SK-N-SH treated with all-trans-retinoic acid at 6 μM for 48 hours (cell line): Measurements from ENCODE around the gene SELPLG.

Source experiments
- ARNTL ChIP-seq: fragments of 450-650 bp; formaldehyde crosslinking; IDR thresholded peaks from 2 replicates; pipeline ENCODE4 v1.5.0; 2020; ENCODE audit warnings: low read depth, mild to moderate bottlenecking, moderate library complexity, borderline replicate concordance
- ISL1 ChIP-seq: fragments of 250-450 bp; sonication (Bioruptor Pico); IDR thresholded peaks from 2 replicates; pipeline ENCODE4 v2.1.2; 2022; ENCODE audit warnings: mild to moderate bottlenecking, moderate library complexity
- OSR1 ChIP-seq: fragments of 250-450 bp; sonication (Bioruptor Pico); IDR thresholded peaks from 2 replicates; pipeline ENCODE4 v1.8.0; 2022; ENCODE audit warnings: moderate library complexity, mild to moderate bottlenecking, inconsistent platforms
- PPARA ChIP-seq: fragments of 250-450 bp; sonication (Bioruptor Pico); IDR thresholded peaks from 2 replicates; pipeline ENCODE4 v1.5.0; 2020; ENCODE audit warnings: mild to moderate bottlenecking, borderline replicate concordance
- RARB ChIP-seq: fragments of 250-450 bp; sonication (Bioruptor Pico); IDR thresholded peaks from 2 replicates; pipeline ENCODE4 v1.8.0; 2021; ENCODE audit warnings: mild to moderate bottlenecking, moderate library complexity
- SNAI2 ChIP-seq: fragments of 250-450 bp; sonication (Bioruptor Pico); IDR thresholded peaks from 2 replicates; pipeline ENCODE4 v1.5.0; 2020; ENCODE audit warnings: mild to moderate bottlenecking, moderate library complexity
- TOX ChIP-seq: fragments of 250-450 bp; sonication (Bioruptor Pico); IDR thresholded peaks from 2 replicates; pipeline ENCODE4 v1.8.0; 2021; ENCODE audit warnings: mild to moderate bottlenecking, moderate library complexity, borderline replicate concordance
- ZFP3 ChIP-seq: fragments of 250-450 bp; sonication (Bioruptor Pico); IDR thresholded peaks from 2 replicates; pipeline ENCODE4 v1.5.0; 2020; ENCODE audit warnings: mild to moderate bottlenecking, moderate library complexity
- ZFP30 ChIP-seq: fragments of 450-650 bp; formaldehyde crosslinking; IDR thresholded peaks from 2 replicates; pipeline ENCODE4 v1.5.0; 2022; ENCODE audit warnings: mild to moderate bottlenecking, moderate library complexity
- ZNF70 ChIP-seq: fragments of 450-650 bp; formaldehyde crosslinking; IDR thresholded peaks from 2 replicates; pipeline ENCODE4 v1.5.0; 2020; ENCODE audit warnings: mild to moderate bottlenecking, moderate library complexity
- TF ChIP-seq, protein P1 (sequence below): fragments of 250-450 bp; sonication (Bioruptor Pico); IDR thresholded peaks from 2 replicates; pipeline ENCODE4 v1.8.0; 2020; ENCODE audit warnings: mild to moderate bottlenecking, moderate library complexity, borderline replicate concordance
- TF ChIP-seq, protein P2 (sequence below): fragments of 250-450 bp; sonication (Bioruptor Pico); IDR thresholded peaks from 2 replicates; pipeline ENCODE4 v1.5.1; 2020; ENCODE audit warnings: low read depth, mild to moderate bottlenecking, moderate library complexity

DNA sequence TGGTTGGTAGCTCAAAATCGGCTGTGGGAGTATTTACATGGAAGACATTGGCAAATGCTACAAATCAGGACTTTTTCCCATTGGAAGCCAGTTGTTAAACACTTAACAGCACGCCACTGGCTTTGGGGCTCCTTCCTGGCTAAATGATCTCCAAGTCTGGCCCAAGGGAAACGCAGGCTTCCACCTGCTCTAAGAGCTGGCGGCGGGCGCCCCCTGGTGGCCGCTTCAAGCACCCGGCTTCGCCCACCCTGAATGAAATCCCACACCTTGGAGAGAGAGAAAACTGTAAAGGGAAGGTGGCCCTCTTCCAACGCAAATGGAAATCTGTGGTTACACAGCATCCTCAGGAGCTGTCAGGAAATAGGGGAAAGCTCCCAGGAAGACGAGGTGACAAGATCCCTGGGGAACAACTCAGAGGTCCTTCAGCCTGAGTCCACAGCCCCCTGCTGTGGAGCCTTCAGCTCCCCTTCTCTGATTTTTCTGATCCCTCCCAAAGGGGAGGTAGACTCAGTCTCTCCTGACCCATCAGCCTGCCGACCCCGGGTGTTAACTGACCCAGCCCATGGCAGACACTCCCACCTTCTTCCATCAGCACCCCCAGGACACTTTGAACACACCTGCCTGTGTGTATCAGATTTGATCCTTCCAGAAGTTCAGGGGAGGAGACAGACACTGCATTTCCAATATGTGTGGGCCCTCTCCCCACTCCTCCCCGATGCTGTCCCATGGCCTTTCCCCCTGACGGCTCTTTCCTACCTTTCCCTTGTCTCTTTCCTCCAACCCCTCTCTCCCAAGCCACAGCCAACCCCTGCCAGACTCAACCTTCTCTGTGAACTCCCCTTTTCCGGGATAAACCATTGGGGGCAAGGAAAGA lies 15.4 kb downstream of the SELPLG start:
- TF ChIP-seq OSR1 (CRISPR knock-in tag) (no peak), ZNF70 (CRISPR knock-in tag) (no peak), ZFP3 (CRISPR knock-in tag) (no peak), RARB (CRISPR knock-in tag) (no peak), TOX (no peak), PPARA (no peak), ZFP30 (no peak), SNAI2 (CRISPR knock-in tag) (no peak), ISL1 (CRISPR knock-in tag) (no peak), ARNTL (CRISPR knock-in tag) (no peak)
- TF ChIP-seq, protein P1, sequence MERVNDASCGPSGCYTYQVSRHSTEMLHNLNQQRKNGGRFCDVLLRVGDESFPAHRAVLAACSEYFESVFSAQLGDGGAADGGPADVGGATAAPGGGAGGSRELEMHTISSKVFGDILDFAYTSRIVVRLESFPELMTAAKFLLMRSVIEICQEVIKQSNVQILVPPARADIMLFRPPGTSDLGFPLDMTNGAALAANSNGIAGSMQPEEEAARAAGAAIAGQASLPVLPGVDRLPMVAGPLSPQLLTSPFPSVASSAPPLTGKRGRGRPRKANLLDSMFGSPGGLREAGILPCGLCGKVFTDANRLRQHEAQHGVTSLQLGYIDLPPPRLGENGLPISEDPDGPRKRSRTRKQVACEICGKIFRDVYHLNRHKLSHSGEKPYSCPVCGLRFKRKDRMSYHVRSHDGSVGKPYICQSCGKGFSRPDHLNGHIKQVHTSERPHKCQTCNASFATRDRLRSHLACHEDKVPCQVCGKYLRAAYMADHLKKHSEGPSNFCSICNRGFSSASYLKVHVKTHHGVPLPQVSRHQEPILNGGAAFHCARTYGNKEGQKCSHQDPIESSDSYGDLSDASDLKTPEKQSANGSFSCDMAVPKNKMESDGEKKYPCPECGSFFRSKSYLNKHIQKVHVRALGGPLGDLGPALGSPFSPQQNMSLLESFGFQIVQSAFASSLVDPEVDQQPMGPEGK (CRISPR knock-in tag) = no peak
- TF ChIP-seq, protein P2, sequence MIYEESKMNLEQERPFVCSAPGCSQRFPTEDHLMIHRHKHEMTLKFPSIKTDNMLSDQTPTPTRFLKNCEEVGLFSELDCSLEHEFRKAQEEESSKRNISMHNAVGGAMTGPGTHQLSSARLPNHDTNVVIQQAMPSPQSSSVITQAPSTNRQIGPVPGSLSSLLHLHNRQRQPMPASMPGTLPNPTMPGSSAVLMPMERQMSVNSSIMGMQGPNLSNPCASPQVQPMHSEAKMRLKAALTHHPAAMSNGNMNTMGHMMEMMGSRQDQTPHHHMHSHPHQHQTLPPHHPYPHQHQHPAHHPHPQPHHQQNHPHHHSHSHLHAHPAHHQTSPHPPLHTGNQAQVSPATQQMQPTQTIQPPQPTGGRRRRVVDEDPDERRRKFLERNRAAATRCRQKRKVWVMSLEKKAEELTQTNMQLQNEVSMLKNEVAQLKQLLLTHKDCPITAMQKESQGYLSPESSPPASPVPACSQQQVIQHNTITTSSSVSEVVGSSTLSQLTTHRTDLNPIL (CRISPR knock-in tag) = no peak
